Stimulated activated CD4-positive, alpha-beta T cell treated with anti-CD3 and anti-CD28 coated beads, TNF-alpha, amount 100 ng/mL, for 48 hours (primary cell): ENCODE measurements around the gene EDIL3.
"Not testable (repeated sequence)": the region's sequence is repeated elsewhere in the genome, so short reads cannot be mapped to it uniquely, and the experiment has no call there.

Source experiments
- DNase-seq, 3 donors: peaks; one replicate each; pipeline ENCODE4 v3.0.0-alpha.2; 2020; ENCODE audit warnings: low read depth in 3 of 3

Gene EDIL3

DNA sequence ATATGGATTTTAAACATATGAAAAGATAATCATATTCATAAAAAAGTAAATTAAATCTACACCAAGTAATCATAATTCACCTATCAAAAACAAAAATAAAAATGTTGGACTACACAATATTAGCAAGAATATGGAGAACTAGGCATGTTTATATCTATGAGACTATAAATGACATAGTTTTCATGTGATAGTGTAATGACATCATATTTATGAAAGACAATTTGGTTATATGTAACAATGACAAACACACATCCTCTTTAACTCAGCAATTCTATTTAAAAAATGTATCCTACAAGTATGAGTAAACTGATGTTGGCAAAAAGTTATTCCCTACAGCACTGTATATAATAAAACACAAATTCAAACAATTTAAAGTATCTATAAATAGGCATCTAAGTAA lies 312.3 kb downstream of the EDIL3 start:
- no peak for DNase-seq

DNA sequence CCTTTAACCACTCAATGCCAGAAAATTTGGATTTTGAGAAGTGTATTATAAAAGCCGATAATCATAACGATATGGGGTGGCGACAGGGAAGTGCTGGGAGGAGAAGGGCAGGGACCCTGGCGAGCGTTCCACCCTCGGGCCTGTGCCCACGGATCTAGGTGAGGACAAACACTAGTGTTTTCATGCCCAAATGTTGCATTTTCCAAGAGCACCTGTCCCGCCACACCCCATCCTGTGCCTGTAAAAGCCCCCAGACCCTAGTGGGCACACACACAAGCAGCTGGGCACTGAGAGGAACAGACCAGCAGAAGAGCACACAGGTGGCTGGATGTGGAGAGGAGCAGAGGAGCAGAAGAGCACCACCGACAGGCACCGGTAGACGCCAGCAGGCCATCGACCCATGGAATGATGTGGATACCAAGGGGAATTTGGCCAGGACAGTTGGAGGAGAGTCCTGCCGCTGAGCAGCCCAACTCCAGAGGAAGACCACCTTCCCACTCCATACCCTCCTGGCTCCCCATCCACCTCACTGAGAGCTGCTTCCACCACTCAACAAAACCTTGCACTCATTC lies 315.0 kb downstream of the EDIL3 start:
- no peak for DNase-seq

DNA sequence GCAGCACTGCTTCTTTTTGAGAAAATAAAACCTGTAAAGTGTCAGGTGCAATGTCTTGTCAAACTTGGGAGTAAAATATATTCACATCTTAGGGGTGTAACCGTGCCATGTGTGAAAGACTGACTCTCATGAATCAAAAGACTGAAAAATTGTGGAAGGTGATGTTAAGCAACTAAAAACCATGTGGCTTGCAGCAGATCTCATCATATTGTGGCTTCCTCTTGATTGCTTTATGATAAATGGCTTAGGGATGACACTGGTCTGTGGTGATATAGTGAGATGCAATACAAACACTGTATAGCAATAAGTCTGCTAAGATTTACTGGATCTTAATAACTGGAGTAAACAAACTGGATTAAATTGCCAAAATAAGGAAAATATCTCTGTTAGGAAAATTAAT lies 321.6 kb downstream of the EDIL3 start:
- no peak for DNase-seq

DNA sequence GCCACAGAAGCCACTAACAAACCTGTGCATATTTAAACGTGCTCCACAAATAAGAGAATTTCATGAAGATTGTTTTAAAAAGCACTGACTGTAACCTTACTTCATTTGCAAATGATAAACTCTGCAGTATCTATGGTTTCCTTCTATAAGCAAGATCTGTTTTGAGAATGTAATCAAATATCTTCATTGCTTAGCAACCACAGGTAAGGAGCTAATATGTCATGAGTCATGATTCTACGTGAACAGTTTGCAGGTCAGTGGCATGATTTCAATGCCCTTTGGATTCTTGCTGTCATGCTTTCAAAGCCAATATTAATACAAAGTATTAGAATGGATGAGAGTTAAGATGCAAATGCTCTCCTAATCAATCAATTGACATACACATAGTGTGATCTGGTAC lies 325.0 kb downstream of the EDIL3 start:
- no peak for DNase-seq

- DNase-seq = no peak
Measured at GRCh38 chr5:84058561-84058960, 326.1 kb downstream of the EDIL3 start.

DNA sequence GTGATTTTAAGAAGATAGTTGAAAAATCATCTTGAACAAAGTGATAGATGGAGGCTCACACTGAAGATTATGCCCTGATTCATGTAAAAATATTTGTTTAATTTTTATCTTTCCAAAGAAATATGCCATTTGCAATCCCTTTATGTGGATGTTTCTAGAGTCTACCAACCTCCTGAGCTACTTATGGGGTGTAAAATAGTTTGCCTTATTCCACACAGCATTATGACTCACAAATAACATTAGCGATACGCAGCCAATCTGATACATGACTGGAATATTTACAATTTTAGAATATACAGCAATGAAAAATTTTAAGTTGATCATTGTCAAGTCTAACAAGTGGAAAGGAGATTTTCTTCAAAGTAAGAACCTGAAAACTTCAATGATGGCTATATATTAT lies 327.5 kb downstream of the EDIL3 start:
- DNase-seq = no peak

GRCh38 chr5:84045964-84046363 lies 338.7 kb downstream of the EDIL3 start:
- DNase-seq = no peak

DNA sequence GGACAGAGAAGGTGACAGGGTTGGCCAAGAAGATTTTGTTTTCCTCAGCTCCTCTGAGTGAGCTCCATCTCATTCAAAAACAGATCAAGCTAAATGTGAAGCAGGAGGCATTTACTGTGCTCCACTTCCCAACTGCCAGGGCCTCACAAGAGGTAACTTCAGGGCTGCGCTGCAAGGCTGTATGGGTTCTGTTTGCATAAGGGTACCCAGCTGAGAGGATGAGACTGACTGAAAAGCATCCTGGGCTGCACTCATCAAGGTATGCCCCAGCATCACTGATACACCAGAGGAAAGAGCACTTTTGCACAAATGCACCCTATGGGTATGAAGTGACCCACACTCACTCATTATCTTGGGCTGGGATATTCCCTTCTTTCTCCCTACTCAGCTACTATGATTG lies 347.8 kb downstream of the EDIL3 start:
- no peak for DNase-seq

- DNase-seq = no peak
Measured at GRCh38 chr5:84032324-84032723, 352.4 kb downstream of the EDIL3 start.

DNA sequence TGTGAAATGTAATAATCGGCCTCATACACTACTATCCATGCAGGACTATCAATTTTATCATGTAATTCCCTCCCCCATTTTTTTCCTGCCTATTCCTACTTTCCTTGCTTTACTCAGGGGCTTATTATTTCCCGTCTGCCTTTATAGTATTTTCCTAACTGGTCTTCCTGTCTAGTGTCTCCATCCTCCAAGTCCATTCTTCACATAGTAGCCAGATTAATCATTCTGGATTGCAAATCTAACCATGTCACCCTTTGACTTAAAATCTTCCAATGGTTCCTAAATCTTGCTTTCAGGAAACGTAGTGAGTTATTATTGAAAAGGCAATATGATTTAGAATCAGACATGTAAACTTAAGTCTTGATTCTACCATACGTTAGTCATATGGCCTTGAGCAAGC lies 356.6 kb downstream of the EDIL3 start:
- DNase-seq = no peak

DNA sequence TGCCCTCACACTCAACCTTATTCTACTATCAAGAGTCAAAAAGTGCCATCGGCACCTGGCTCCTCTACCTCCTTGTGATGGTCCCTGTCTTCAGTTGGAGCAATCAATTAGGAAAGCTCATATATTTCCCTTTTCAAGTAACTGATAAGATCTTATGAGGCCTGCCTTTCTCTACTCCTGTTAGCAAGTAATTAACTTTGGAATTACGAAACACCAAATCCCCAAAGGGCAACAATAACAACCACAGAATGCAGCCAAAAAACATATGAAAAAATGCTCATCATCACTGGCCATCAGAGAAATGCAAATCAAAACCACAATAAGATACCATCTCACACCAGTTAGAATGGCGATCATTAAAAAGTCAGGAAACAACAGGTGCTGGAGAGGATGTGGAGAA lies 366.2 kb downstream of the EDIL3 start:
- not testable (repeated sequence) for DNase-seq

DNA sequence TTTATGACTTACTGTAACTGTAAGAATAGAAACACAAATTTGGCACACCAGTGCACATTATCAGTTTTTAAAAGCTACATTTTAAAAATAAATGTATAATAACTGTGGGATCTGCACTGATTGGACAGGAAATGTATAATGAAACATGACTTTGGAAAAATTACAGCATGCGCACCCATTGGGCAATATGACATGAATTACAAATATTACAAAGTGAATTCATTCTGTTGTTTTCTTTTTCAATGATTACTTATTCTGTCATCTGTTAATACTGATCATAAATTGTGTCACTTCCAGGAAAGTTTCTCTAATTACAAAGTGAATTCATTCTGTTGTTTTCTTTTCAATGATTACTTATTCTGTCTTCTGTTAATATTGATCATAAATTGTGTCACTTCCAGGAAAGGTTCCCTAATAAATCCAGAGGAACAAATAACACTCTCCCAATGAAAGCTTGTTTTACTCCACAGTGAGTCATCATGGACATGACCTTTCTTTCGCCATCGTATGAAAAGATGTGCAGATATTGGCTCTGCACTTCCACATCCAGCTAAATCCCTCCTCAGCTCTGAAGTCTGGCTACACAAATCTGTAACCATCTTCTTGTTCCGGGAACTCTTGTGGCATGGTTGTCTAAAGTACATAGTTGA lies 367.0 kb downstream of the EDIL3 start:
- DNase-seq = no peak

- DNase-seq = no peak
Measured at GRCh38 chr5:84016085-84016484, 368.6 kb downstream of the EDIL3 start.

DNA sequence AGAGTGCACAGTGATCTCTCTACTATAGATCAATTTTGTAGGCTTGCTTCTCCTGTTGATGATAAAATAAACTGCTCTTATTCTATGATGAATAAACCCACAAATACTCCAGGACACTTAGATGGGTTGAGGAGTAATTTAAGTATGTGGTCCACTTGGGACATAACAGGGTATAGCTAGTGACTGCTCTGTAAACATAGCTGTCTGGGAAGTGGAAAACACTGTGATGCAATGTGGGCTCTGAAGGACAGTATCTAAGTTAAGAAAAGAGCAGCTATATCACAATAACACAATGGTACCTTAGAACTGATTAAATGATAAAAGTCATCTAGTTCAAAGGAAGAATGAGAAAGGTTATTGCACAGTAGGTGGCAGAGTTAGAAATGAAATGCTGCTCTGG lies 369.7 kb downstream of the EDIL3 start:
- DNase-seq = no peak

- no peak for DNase-seq
Measured at GRCh38 chr5:83993803-83994202, 390.9 kb downstream of the EDIL3 start.

GRCh38 chr5:83991566-83992224 lies 393.0 kb downstream of the EDIL3 start:
- DNase-seq = no peak

GRCh38 chr5:83988293-83988685 lies 396.4 kb downstream of the EDIL3 start:
- no peak for DNase-seq

- DNase-seq = no peak
Measured at GRCh38 chr5:83987513-83988292, 397.0 kb downstream of the EDIL3 start.

DNA sequence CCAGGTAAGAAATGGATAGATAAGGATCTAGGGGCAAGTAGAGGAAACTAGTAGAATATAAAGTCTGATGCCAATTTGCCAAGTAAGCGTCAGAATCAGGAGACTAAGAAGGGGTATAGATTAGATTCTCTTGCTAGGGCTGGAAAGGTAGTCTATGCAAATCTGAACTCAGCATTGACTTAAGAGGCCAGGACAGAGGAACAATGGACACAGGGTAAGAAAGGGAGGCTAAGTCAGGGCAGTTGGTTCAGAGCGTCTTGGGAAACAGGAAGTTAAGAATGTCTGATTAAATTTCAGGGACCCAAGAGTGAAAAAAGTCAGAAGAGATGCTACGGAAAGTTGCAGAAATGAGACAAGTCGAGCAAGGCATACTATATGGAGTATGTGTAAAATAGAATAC lies 400.8 kb downstream of the EDIL3 start:
- no peak for DNase-seq

GRCh38 chr5:83973925-83974815 lies 410.5 kb downstream of the EDIL3 start:
- DNase-seq = no peak

DNA sequence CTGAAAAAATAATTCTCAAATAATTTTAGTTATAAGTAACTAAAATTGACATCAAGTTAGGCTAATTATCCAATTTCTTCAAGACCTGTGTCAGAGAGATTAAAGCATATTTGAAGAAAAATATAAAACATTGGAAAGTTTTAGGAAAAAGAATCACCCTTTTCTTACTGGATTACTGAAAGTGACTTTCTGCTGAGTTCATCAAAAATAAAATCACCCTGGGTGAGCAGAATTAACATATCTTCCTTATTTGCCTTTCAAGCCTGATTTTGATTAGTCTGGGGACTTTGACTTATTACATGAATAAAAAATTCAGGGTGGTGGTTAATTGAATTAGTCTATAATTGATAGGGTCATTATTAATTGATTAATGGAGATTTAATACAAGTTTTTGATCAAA lies 411.8 kb downstream of the EDIL3 start:
- no peak for DNase-seq

DNA sequence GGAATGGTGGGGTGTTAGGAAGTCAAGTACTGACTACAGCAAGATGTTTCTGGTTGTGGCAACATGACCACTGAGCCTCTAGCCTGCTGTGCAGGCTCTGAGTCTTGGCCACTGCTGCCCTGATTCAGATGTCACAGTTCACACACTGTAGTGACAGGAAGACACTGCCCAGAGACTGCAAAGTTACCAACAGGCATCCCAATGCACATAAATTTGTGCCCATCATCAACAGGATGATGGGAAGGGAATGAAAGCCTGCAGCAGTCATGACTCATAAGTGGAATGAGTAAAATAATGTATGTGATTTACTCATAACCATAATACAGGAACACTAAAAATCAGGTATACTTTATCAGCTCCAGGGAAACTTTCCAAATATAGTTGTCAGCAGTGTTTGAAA lies 412.4 kb downstream of the EDIL3 start:
- DNase-seq = no peak
